Activated naive CD4-positive, alpha-beta T cell treated with anti-CD3 and anti-CD28 coated beads for 36 hours (primary cell): ENCODE measurements around the gene PRAF2. TPM values are rescaled to one million over a fixed set of nuclear protein-coding genes. Genes with fewer than 3 reads are reported as not detected.

Experiments
- CTCF ChIA-PET: fragments of 350-600 bp; sonication (Branson Sonifier 250); formaldehyde crosslinking; loops from one replicate; lab custom pipeline; 2021; ENCODE audit warnings: antibody characterized with exemption; lab: Charles Lee
- DNase-seq: peaks from one replicate; pipeline ENCODE4 v3.0.0-alpha.2; 2020
- H3K27ac Mint-ChIP-seq: one replicate; pipeline ENCODE4 v1.8.0; 2021; ENCODE audit warnings: mild to moderate bottlenecking, mixed read lengths
- H3K27me3 Mint-ChIP-seq: one replicate; pipeline ENCODE4 v1.8.0; 2021; ENCODE audit warnings: low read depth, mixed read lengths
- H3K36me3 Mint-ChIP-seq: one replicate; pipeline ENCODE4 v1.8.0; 2021; ENCODE audit warnings: low read depth, mixed read lengths
- H3K4me1 Mint-ChIP-seq: one replicate; pipeline ENCODE4 v1.8.0; 2021; ENCODE audit warnings: low read depth, mixed read lengths
- H3K4me3 Mint-ChIP-seq: one replicate; pipeline ENCODE4 v1.8.0; 2021; ENCODE audit warnings: mild to moderate bottlenecking, moderate library complexity, mixed read lengths
- H3K9me3 Mint-ChIP-seq: one replicate; pipeline ENCODE4 v1.8.0; 2021; ENCODE audit warnings: mixed read lengths
- intact Hi-C: fragments of 100-400 bp; cut with micrococcal nuclease; formaldehyde crosslinking; loops from one replicate; pipeline ENCODE4 v1.15.1; 2023
- total RNA-seq, 2 experiments: library from RNA; stranded (reverse); gene quantifications; one replicate each; pipeline ENCODE4 v1.2.3, GENCODE V29; 2021

PRAF2 gene
- total RNA-seq, 2 experiments from 2014 or later, result 14.5 to 14.8 TPM

GRCh38 chrX:49058794-49059193 lies 15.0 kb downstream of the PRAF2 start, which contains the start of gene CCDC120:
Gene CCDC120 (plus strand): TSS chrX:49058999. CDS start chrX:49062042, 3,043 bp downstream.
- DNase-seq, result no peak
- intact Hi-C loops, result no loop called here
- Mint-ChIP-seq H3K9me3 (no peaks in the 10 kb centered on the region), H3K27me3 (no peaks in the 10 kb centered on the region), H3K36me3 (no peaks in the 10 kb centered on the region), H3K27ac (no peak within 1 kb of the TSS), H3K4me3 (no peak within 1 kb of the TSS), H3K4me1 (peaks cover 23% of the 10 kb centered on the region)
- CTCF ChIA-PET, result no interaction called here

GRCh38 chrX:49054073-49054762 lies 19.6 kb downstream of the PRAF2 start:
- Mint-ChIP-seq H3K9me3 (no peaks in the 10 kb centered on the region), H3K27me3 (no peaks in the 10 kb centered on the region), H3K4me1 (peaks cover 31% of the 10 kb centered on the region), H3K27ac (peak overlapping the region; percentile 57), H3K4me3 (peak overlapping the region; percentile 66), H3K36me3 (no peaks in the 10 kb centered on the region)
- intact Hi-C loops, result loop anchor here (5.0 kb wide), 1 partner anchor 823 kb away; the partner anchor contains the start of gene USP27X
- DNase-seq, result no peak
- CTCF ChIA-PET, result no interaction called here

- Mint-ChIP-seq H3K36me3 (no peaks in the 10 kb centered on the region), H3K27me3 (no peaks in the 10 kb centered on the region), H3K4me3 (peak overlapping the region; percentile 72), H3K9me3 (no peaks in the 10 kb centered on the region), H3K27ac (peak overlapping the region; percentile 68), H3K4me1 (peaks cover 31% of the 10 kb centered on the region)
- CTCF ChIA-PET, result no interaction called here
- intact Hi-C loops, result loop anchor here (5.0 kb wide), 1 partner anchor 824 kb away; the partner anchor contains the start of gene USP27X
- peak; percentile 66 for DNase-seq
Measured at GRCh38 chrX:49053223-49054072, 20.4 kb downstream of the PRAF2 start.

GRCh38 chrX:49043987-49044281 lies 29.9 kb downstream of the PRAF2 start:
- DNase-seq, result no peak
- Mint-ChIP-seq H3K9me3 (no peaks in the 10 kb centered on the region), H3K36me3 (peaks cover 5% of the 10 kb centered on the region), H3K27me3 (no peaks in the 10 kb centered on the region), H3K27ac (peak overlapping the region; percentile 94), H3K4me3 (peak overlapping the region; percentile 70), H3K4me1 (peaks cover 25% of the 10 kb centered on the region)
- CTCF ChIA-PET, result interaction anchor here (0.6 to 1.5 kb wide), 6 partner anchors 13 to 152 kb away, joined by 3 to 6 read pairs (median 4); partner anchors contain the start of gene KCND1
- intact Hi-C loops, result loop anchor here (1.0 to 10.0 kb wide), 17 partner anchors 30 to 413 kb away; partner anchors contain the start of genes GPKOW, GRIPAP1, PIM2 and PLP2

GRCh38 chrX:49043220-49043986 lies 30.4 kb downstream of the PRAF2 start, which contains the start of gene TFE3:
Gene TFE3 (minus strand): TSS chrX:49043357. CDS start chrX:49043226, 131 bp downstream.
- DNase-seq, result peak; percentile 98
- CTCF ChIA-PET, result interaction anchor here (0.6 to 1.5 kb wide), 5 partner anchors 13 to 152 kb away, joined by 3 to 6 read pairs (median 4); partner anchors contain the start of gene KCND1
- Mint-ChIP-seq H3K4me3 (peak within 1 kb of the TSS; percentile 93), H3K4me1 (peaks cover 28% of the 10 kb centered on the region), H3K36me3 (peaks cover 9% of the 10 kb centered on the region), H3K27ac (peak within 1 kb of the TSS; percentile 94), H3K9me3 (no peaks in the 10 kb centered on the region), H3K27me3 (no peaks in the 10 kb centered on the region)
- intact Hi-C loops, result loop anchor here (1.0 to 10.0 kb wide), 17 partner anchors 31 to 412 kb away; partner anchors contain the start of genes GPKOW, GRIPAP1, PIM2 and PLP2

GRCh38 chrX:49042581-49043219 lies 31.1 kb downstream of the PRAF2 start:
- Mint-ChIP-seq H3K9me3 (no peaks in the 10 kb centered on the region), H3K27ac (peak overlapping the region; percentile 94), H3K4me3 (peak overlapping the region; percentile 93), H3K36me3 (peaks cover 12% of the 10 kb centered on the region), H3K27me3 (no peaks in the 10 kb centered on the region), H3K4me1 (peaks cover 28% of the 10 kb centered on the region)
- intact Hi-C loops, result loop anchor here (1.0 to 10.0 kb wide), 17 partner anchors 32 to 411 kb away; partner anchors contain the start of genes GPKOW, GRIPAP1, PIM2 and PLP2
- no peak for DNase-seq
- CTCF ChIA-PET, result interaction anchor here (0.8 to 1.5 kb wide), 3 partner anchors 96 to 151 kb away, joined by 3 to 6 read pairs (median 4); no protein-coding TSS in a partner anchor

GRCh38 chrX:49041744-49042580 lies 31.8 kb downstream of the PRAF2 start:
- peak; percentile 32 for DNase-seq
- Mint-ChIP-seq H3K36me3 (peaks cover 14% of the 10 kb centered on the region), H3K4me1 (peaks cover 28% of the 10 kb centered on the region), H3K4me3 (peak overlapping the region; percentile 93), H3K27me3 (no peaks in the 10 kb centered on the region), H3K27ac (peak overlapping the region; percentile 94), H3K9me3 (no peaks in the 10 kb centered on the region)
- CTCF ChIA-PET, result interaction anchor here (0.8 kb wide), 1 partner anchor 95 kb away, joined by 3 read pairs; no protein-coding TSS in a partner anchor
- intact Hi-C loops, result loop anchor here (2.0 to 10.0 kb wide), 5 partner anchors 59 to 367 kb away; partner anchors contain the start of genes PLP2, PQBP1, SUV39H1 and TIMM17B

- CTCF ChIA-PET, result interaction anchor here (0.5 kb wide), 1 partner anchor 27 kb away, joined by 3 read pairs; no protein-coding TSS in a partner anchor
- Mint-ChIP-seq H3K36me3 (peaks cover 14% of the 10 kb centered on the region), H3K27me3 (no peaks in the 10 kb centered on the region), H3K27ac (peak overlapping the region; percentile 68), H3K4me1 (peaks cover 28% of the 10 kb centered on the region), H3K9me3 (no peaks in the 10 kb centered on the region), H3K4me3 (peak overlapping the region; percentile 93)
- no peak for DNase-seq
- intact Hi-C loops, result loop anchor here (5.0 to 10.0 kb wide), 3 partner anchors 132 to 366 kb away; partner anchors contain the start of genes PLP2 and SUV39H1
Measured at GRCh38 chrX:49040376-49040955, 33.3 kb downstream of the PRAF2 start.

- H3K4me3 Mint-ChIP-seq, result peak overlapping the region; percentile 57
- intact Hi-C loops, result loop anchor here (5.0 to 10.0 kb wide), 3 partner anchors 133 to 365 kb away; partner anchors contain the start of genes PLP2 and SUV39H1
- CTCF ChIA-PET, result interaction anchor here (0.5 kb wide), 1 partner anchor 26 kb away, joined by 3 read pairs; no protein-coding TSS in a partner anchor
- peaks cover 14% of the 10 kb centered on the region for H3K36me3 Mint-ChIP-seq
- H3K27ac Mint-ChIP-seq, result peak overlapping the region; percentile 68
- peaks cover 28% of the 10 kb centered on the region for H3K4me1 Mint-ChIP-seq
- DNase-seq, result peak; percentile 77
- no peaks in the 10 kb centered on the region for H3K27me3 Mint-ChIP-seq
- H3K9me3 Mint-ChIP-seq, result no peaks in the 10 kb centered on the region
Measured at GRCh38 chrX:49039598-49040375, 34.0 kb downstream of the PRAF2 start.
